OCI-LY1 (cell line): Measurements from ENCODE around the gene INO80E.

Source experiments
- CTCF ChIP-seq: fragments of 200-600 bp; sonication (generic), shearing (Covaris generic); IDR thresholded peaks from 2 replicates; pipeline ENCODE4 v1.5.1; 2017; ENCODE audit warnings: mild to moderate bottlenecking, antibody characterized with exemption, low read length, moderate library complexity, mixed read lengths
- EZH2 ChIP-seq: fragments of 200-600 bp; sonication (generic), shearing (Covaris generic); IDR thresholded peaks from 2 replicates; pipeline ENCODE4 v1.8.0; 2017; ENCODE audit warnings: borderline replicate concordance, mixed run types, mild to moderate bottlenecking, antibody characterized with exemption, low read length, moderate library complexity, mixed read lengths

GRCh38 chr16:30033270-30033669 is 37.2 kb downstream of the INO80E start:
- TF ChIP-seq CTCF (no peak), EZH2 (no peak)
